ENCODE data around the gene ZBTB32. TPM values are rescaled to one million over a fixed set of nuclear protein-coding genes. Genes with fewer than 3 reads are reported as not detected.
A peak's percentile ranks its signal among the peaks of the same experiment; 100 is the strongest.

ZBTB32 gene
- total RNA-seq, 1 donor from 2014 or later: 0.23 TPM

- H3K9me3 ChIP-seq: no peaks in the 10 kb centered on the region
- no peaks in the 10 kb centered on the region for H3K27me3 ChIP-seq
- H3K36me3 ChIP-seq: peaks cover 55% of the 10 kb centered on the region
- no peak overlapping the region for H3K4me3 ChIP-seq
- peaks cover 14% of the 10 kb centered on the region for H3K4me1 ChIP-seq
- H3K27ac ChIP-seq: no peak overlapping the region
- ATAC-seq (no peak), DNase-seq (no peak)
- TF ChIP-seq CTCF (IDR thresholded peaks at IDR 0.05): no peak
- intact Hi-C loops (cut with DNase I): no loop called here
Observed at GRCh38 chr19:35736913-35737886, 32.8 kb downstream of the ZBTB32 start.

GRCh38 chr19:35738021-35738886, 33.9 kb downstream of the ZBTB32 start:
- DNase-seq (no peak), ATAC-seq (no peak)
- H3K4me3 ChIP-seq: no peak overlapping the region
- H3K9me3 ChIP-seq: no peaks in the 10 kb centered on the region
- H3K27me3 ChIP-seq: no peaks in the 10 kb centered on the region
- TF ChIP-seq CTCF (IDR thresholded peaks at IDR 0.05): no peak
- intact Hi-C loops (cut with DNase I): no loop called here
- H3K4me1 ChIP-seq: peaks cover 17% of the 10 kb centered on the region
- peak overlapping the region; percentile 30 for H3K27ac ChIP-seq
- peaks cover 47% of the 10 kb centered on the region for H3K36me3 ChIP-seq

DNA sequence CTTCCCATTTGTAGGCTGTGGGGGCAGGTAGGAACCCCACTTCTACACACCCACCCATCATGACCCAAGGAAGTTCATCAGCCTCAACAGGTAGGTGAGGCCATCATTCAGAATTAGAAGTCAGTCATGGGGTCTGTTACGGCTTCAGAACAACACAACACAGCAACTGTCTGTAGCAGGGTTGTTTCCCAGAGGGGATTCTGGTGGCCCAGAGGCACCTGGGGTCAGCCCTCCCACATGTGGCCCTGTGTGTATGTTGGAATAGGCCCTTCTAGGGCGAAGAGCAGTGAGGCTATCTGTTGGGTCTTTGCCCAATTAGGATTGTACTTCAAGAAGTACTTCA, 34.5 kb downstream of the ZBTB32 start:
- H3K36me3 ChIP-seq: peaks cover 45% of the 10 kb centered on the region
- H3K27ac ChIP-seq: peak overlapping the region; percentile 30
- intact Hi-C loops (cut with DNase I): no loop called here
- H3K9me3 ChIP-seq: no peaks in the 10 kb centered on the region
- no peak for TF ChIP-seq CTCF (IDR thresholded peaks at IDR 0.05)
- H3K27me3 ChIP-seq: no peaks in the 10 kb centered on the region
- H3K4me3 ChIP-seq: no peak overlapping the region
- ATAC-seq (no peak), DNase-seq (no peak)
- peaks cover 17% of the 10 kb centered on the region for H3K4me1 ChIP-seq

- ATAC-seq (no peak), DNase-seq (no peak)
- Histone ChIP-seq H3K27me3 (no peaks in the 10 kb centered on the region), H3K27ac (peak overlapping the region; percentile 88), H3K4me3 (peak overlapping the region; percentile 65), H3K36me3 (peaks cover 38% of the 10 kb centered on the region), H3K9me3 (no peaks in the 10 kb centered on the region), H3K4me1 (peaks cover 23% of the 10 kb centered on the region)
- no peak for TF ChIP-seq CTCF (IDR thresholded peaks at IDR 0.05)
- intact Hi-C loops (cut with DNase I): no loop called here
Observed at GRCh38 chr19:35739275-35740107, 35.1 kb downstream of the ZBTB32 start.

- Histone ChIP-seq H3K27ac (peak overlapping the region; percentile 88), H3K4me1 (peaks cover 24% of the 10 kb centered on the region), H3K36me3 (peaks cover 34% of the 10 kb centered on the region), H3K9me3 (no peaks in the 10 kb centered on the region), H3K27me3 (no peaks in the 10 kb centered on the region), H3K4me3 (peak overlapping the region; percentile 65)
- DNase-seq: no peak
- TF ChIP-seq CTCF (IDR thresholded peaks at IDR 0.05): no peak
- intact Hi-C loops (cut with DNase I): no loop called here
- ATAC-seq: no peak
Observed at GRCh38 chr19:35740108-35740422, 35.7 kb downstream of the ZBTB32 start.
